Panc1 (cell line): Measurements from ENCODE around the gene CC2D1A. TPM values are rescaled to one million over a fixed set of nuclear protein-coding genes. Genes with fewer than 3 reads are reported as not detected.

Experiments used
- ATAC-seq: fragments of 200-7000 bp; cut with Tn5 transposase; 2 replicates; pipeline ENCODE4 v1.9.1; 2020; ENCODE audit warnings: mild to moderate bottlenecking, moderate library complexity
- BruUV-seq: library from RNA; stranded (reverse); fragments of 400-500 nt; replicated peaks from 2 replicates; lab custom pipeline; 2021; lab: Mats Ljungman, UMichigan
- CTCF ChIA-PET: fragments of 300-600 bp; sonication (Branson Sonifier 250); formaldehyde crosslinking; loops from one replicate; lab custom pipeline; 2022; ENCODE audit warnings: antibody characterized with exemption; lab: Charles Lee
- POLR2A ChIA-PET: fragments of 300-600 bp; sonication (Branson Sonifier 250); formaldehyde crosslinking; loops from one replicate; lab custom pipeline; 2022; ENCODE audit warnings: antibody characterized with exemption; lab: Charles Lee
- DNase-seq: peaks from one replicate; pipeline ENCODE4 v3.0.0-alpha.2; 2010; ENCODE audit warnings: low read depth, low spot score
- H3K27ac ChIP-seq: 2 replicates; pipeline ENCODE4 v1.5.1; 2011; ENCODE audit warnings: mild to moderate bottlenecking, low read length, inconsistent platforms
- H3K27me3 ChIP-seq: fragments of 200-500 bp; sonication (Bioruptor generic); 2 replicates; pipeline ENCODE4 v1.6.0; 2014; ENCODE audit warnings: low read length, inconsistent platforms; ENCODE audit not compliant: control insufficient read depth, insufficient read depth
- H3K36me3 ChIP-seq: fragments of 200-500 bp; sonication (Bioruptor generic); 2 replicates; pipeline ENCODE4 v1.5.1; 2014; ENCODE audit warnings: inconsistent platforms, mild to moderate bottlenecking, low read length, moderate library complexity; ENCODE audit not compliant: control insufficient read depth, insufficient read depth
- H3K4me1 ChIP-seq: 2 replicates; pipeline ENCODE4 v1.5.1; 2011; ENCODE audit warnings: inconsistent platforms, mild to moderate bottlenecking, low read length, moderate library complexity; ENCODE audit not compliant: control insufficient read depth, insufficient read depth
- H3K4me3 ChIP-seq, 2 experiments: 2 replicates each; pipeline ENCODE4 v1.5.1; 2011 to 2012; ENCODE audit warnings: low read depth in 2 of 2, low read length in 2 of 2, mild to moderate bottlenecking in 2 of 2, inconsistent platforms in 1 of 2, moderate library complexity in 1 of 2
- H3K9me3 ChIP-seq: fragments of 200-500 bp; sonication (Bioruptor generic); 2 replicates; pipeline ENCODE4 v1.5.1; 2014; ENCODE audit warnings: low read depth, mild to moderate bottlenecking, inconsistent platforms, low read length, moderate library complexity; ENCODE audit not compliant: control insufficient read depth, insufficient read depth
- POLR2AphosphoS5 ChIP-seq: IDR thresholded peaks from 2 replicates; pipeline ENCODE4 v1.6.1; 2012; ENCODE audit warnings: mild to moderate bottlenecking, low read depth, low read length, moderate library complexity
- SIN3A ChIP-seq: IDR thresholded peaks from 2 replicates; pipeline ENCODE4 v1.6.1; 2012; ENCODE audit warnings: low read depth, mild to moderate bottlenecking, low read length, moderate library complexity, borderline replicate concordance; ENCODE audit not compliant: insufficient read depth
- TCF7L2 ChIP-seq: IDR thresholded peaks from 2 replicates; pipeline ENCODE4 v1.6.1; 2011; ENCODE audit warnings: mild to moderate bottlenecking, low read depth, low read length, inconsistent platforms
- in situ Hi-C: cut with HindIII; loops from 2 replicates; pipeline ENCODE4 v1.10.0; 2016; ENCODE audit warnings: low sequenced_read_pairs, low pct_unique_long_range_greater_than_20kb
- intact Hi-C: fragments of 100-400 bp; cut with micrococcal nuclease; formaldehyde crosslinking; loops from one replicate; pipeline ENCODE4 v1.10.0; 2022; ENCODE audit not compliant: unreplicated experiment
- total RNA-seq: library from RNA; stranded (reverse); gene quantifications from one replicate; pipeline ENCODE4 v1.2.1, GENCODE V29; 2021; ENCODE audit not compliant: unreplicated experiment
- TF ChIP-seq, protein P1 (sequence below), 2 experiments: IDR thresholded peaks; 2 replicates each; pipeline ENCODE4 v1.6.1; 2011 to 2012; ENCODE audit warnings: low read depth in 2 of 2, control low read depth in 1 of 2, low read length in 1 of 2, mild to moderate bottlenecking in 1 of 2, moderate library complexity in 1 of 2; ENCODE audit not compliant: insufficient read depth in 1 of 2
- TF ChIP-seq, protein P2 (sequence below): fragments of 450-650 bp; IDR thresholded peaks from 2 replicates; pipeline ENCODE4 v1.5.1; 2017; ENCODE audit warnings: mild to moderate bottlenecking

The CC2D1A gene
- total RNA-seq, 1 experiment from 2014 or later: 28.0 TPM

DNA sequence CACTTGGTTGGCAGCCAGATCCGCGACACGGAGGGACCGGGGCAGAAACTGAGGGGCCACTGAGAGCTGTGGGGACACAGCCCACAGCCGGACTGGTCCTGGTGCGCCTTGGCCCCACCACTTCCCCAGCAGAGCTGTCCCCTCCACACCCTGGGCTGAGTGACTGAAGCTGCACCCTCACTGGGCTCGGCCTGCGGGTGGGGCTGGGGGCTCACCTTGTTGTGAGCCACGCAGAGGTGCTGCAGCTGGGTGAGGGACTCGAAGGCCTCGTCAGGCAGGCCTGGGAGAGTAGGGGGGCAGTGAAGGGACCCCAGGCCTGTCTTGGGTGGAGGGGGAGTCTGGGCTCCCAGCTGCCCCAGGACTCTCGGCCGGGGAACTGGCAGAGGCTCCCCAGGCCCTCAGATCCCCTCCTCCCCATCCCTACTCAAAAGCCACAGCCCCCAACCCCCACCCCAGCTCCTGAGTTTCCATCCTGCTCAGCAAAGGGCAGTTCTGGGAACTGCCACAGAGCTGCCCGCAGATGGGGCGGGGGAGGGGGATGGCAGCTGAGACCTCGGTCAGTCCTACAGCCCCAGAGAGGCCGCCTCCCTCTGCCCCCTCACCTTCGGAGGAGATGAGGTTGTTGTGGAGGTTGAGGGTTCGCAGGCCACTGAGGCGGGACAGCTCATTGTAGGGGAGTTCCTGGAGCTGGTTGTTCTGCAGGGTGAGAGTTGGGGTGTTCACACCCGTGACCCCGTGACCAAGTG lies 29.9 kb downstream of the CC2D1A start:
- H3K4me3 ChIP-seq: no peak overlapping the region
- no peaks in the 10 kb centered on the region for H3K36me3 ChIP-seq
- in situ Hi-C loops: no loop called here
- no peak overlapping the region for H3K27ac ChIP-seq
- CTCF ChIA-PET: interaction anchor here (0.6 kb wide), 2 partner anchors 11 to 25 kb away, joined by 3 to 9 read pairs; no protein-coding TSS in a partner anchor
- intact Hi-C loops: no loop called here
- no TSS peak for BruUV-seq
- POLR2A ChIA-PET: no interaction called here
- DNase-seq: no peak
- TF ChIP-seq SIN3A (no peak), TCF7L2 (no peak), POLR2AphosphoS5 (no peak)
- TF ChIP-seq, protein P1, sequence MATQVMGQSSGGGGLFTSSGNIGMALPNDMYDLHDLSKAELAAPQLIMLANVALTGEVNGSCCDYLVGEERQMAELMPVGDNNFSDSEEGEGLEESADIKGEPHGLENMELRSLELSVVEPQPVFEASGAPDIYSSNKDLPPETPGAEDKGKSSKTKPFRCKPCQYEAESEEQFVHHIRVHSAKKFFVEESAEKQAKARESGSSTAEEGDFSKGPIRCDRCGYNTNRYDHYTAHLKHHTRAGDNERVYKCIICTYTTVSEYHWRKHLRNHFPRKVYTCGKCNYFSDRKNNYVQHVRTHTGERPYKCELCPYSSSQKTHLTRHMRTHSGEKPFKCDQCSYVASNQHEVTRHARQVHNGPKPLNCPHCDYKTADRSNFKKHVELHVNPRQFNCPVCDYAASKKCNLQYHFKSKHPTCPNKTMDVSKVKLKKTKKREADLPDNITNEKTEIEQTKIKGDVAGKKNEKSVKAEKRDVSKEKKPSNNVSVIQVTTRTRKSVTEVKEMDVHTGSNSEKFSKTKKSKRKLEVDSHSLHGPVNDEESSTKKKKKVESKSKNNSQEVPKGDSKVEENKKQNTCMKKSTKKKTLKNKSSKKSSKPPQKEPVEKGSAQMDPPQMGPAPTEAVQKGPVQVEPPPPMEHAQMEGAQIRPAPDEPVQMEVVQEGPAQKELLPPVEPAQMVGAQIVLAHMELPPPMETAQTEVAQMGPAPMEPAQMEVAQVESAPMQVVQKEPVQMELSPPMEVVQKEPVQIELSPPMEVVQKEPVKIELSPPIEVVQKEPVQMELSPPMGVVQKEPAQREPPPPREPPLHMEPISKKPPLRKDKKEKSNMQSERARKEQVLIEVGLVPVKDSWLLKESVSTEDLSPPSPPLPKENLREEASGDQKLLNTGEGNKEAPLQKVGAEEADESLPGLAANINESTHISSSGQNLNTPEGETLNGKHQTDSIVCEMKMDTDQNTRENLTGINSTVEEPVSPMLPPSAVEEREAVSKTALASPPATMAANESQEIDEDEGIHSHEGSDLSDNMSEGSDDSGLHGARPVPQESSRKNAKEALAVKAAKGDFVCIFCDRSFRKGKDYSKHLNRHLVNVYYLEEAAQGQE (IDR thresholded peaks at IDR 0.05; ENCODE audit: insufficient read depth in 1 of 2, low read depth in 2 of 2, low read length in 1 of 2): no peak
- TF ChIP-seq, protein P2, sequence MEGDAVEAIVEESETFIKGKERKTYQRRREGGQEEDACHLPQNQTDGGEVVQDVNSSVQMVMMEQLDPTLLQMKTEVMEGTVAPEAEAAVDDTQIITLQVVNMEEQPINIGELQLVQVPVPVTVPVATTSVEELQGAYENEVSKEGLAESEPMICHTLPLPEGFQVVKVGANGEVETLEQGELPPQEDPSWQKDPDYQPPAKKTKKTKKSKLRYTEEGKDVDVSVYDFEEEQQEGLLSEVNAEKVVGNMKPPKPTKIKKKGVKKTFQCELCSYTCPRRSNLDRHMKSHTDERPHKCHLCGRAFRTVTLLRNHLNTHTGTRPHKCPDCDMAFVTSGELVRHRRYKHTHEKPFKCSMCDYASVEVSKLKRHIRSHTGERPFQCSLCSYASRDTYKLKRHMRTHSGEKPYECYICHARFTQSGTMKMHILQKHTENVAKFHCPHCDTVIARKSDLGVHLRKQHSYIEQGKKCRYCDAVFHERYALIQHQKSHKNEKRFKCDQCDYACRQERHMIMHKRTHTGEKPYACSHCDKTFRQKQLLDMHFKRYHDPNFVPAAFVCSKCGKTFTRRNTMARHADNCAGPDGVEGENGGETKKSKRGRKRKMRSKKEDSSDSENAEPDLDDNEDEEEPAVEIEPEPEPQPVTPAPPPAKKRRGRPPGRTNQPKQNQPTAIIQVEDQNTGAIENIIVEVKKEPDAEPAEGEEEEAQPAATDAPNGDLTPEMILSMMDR: no peak
- H3K27me3 ChIP-seq: no peaks in the 10 kb centered on the region
- ATAC-seq: no peak
- no peaks in the 10 kb centered on the region for H3K9me3 ChIP-seq
- peaks cover 5% of the 10 kb centered on the region for H3K4me1 ChIP-seq

DNA sequence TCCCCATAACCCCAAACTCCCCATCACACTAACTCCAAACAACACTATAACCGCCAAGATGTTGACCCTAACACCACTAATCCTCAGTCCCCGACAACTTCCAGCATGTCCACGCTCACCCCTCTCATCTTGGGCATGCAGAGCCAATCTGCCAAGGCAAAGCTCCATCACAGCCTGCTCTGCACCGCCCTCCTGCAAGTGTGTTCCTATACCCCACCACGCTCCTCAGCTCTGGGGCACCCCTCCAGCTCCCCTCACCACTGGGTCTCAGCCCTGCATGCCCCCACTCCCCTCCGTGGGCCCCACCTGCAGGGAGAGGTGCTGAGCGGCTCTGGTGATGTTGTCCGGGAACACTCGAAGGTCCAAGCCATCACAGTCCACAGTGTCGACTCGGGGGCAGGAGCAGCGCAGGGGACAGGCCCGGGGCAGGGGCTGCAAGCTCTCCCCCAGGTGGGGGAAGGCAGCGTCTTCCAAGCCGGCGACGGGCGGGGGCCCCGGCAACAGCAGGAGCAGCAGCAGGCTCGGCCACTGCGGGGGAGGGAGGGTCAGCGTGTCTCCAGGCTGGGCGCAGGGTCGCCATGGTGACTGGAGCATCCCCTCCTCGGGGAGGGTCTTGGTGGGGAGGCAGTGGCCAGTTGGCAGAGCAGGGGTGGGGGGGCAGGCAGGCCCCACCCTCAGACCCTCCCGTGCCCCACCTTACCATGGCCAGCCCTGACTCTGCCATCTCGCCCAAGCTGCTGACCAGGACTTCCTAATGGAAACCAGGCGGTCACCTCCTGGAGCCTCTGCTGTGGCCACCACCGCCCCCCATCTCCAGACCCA lies 31.7 kb downstream of the CC2D1A start:
- TF ChIP-seq TCF7L2: no peak
- TF ChIP-seq SIN3A: no peak
- TF ChIP-seq, protein P2: no peak
- TF ChIP-seq, protein P1 (IDR thresholded peaks at IDR 0.05; ENCODE audit: insufficient read depth in 1 of 2, low read depth in 2 of 2, low read length in 1 of 2): no peak
- TF ChIP-seq POLR2AphosphoS5: no peak
- Histone ChIP-seq H3K36me3 (no peaks in the 10 kb centered on the region), H3K27ac (no peak overlapping the region), H3K27me3 (no peaks in the 10 kb centered on the region), H3K4me3 (peak overlapping the region in 1 of 2 experiments; percentile 32; a peak in 2 of 4 replicates), H3K9me3 (no peaks in the 10 kb centered on the region), H3K4me1 (peaks cover 5% of the 10 kb centered on the region)
- BruUV-seq: no TSS peak
- intact Hi-C loops (no loop called here), in situ Hi-C loops (no loop called here)
- DNase-seq (no peak), ATAC-seq (peak; percentile 67)
- POLR2A ChIA-PET: no interaction called here
- CTCF ChIA-PET: no interaction called here
